Measurements from ENCODE around the gene PARD3B. TPM values are rescaled to one million over a fixed set of nuclear protein-coding genes. Genes with fewer than 3 reads are reported as not detected.
"Not testable (repeated sequence)": the region's sequence is repeated elsewhere in the genome, so short reads cannot be mapped to it uniquely, and the experiment has no call there.

The PARD3B gene
- polyA plus RNA-seq, 6 donors from 2014 or later: not detected

- Mint-ChIP-seq H3K4me3 (no peak overlapping the region), H3K27me3 (no peaks in the 10 kb centered on the region), H3K36me3 (no peaks in the 10 kb centered on the region), H3K9me3 (peaks cover 0 to under 1% (median 0%) of the 10 kb centered on the region in 7 donors), H3K4me1 (no peaks in the 10 kb centered on the region), H3K27ac (peak overlapping the region in 1 of 6 donors; percentile 47)
- no peak for DNase-seq
- no peak for ATAC-seq (ENCODE audit: low read depth in 2 of 2)
Observed at GRCh38 chr2:205218056-205218455, 672.8 kb downstream of the PARD3B start.

- H3K4me3 Mint-ChIP-seq: peak overlapping the region in 1 of 8 donors; percentile 0
- H3K27me3 Mint-ChIP-seq; H3K27ac Mint-ChIP-seq; H3K4me1 Mint-ChIP-seq; H3K9me3 Mint-ChIP-seq; DNase-seq; ATAC-seq (ENCODE audit: low read depth in 2 of 2); H3K36me3 Mint-ChIP-seq: not testable (repeated sequence)
Observed at GRCh38 chr2:205218816-205219215, 673.5 kb downstream of the PARD3B start.

- Mint-ChIP-seq H3K4me1 (no peaks in the 10 kb centered on the region), H3K9me3 (peaks cover 0 to 3% (median 0%) of the 10 kb centered on the region in 7 donors), H3K27ac (no peak overlapping the region), H3K27me3 (no peaks in the 10 kb centered on the region), H3K36me3 (no peaks in the 10 kb centered on the region), H3K4me3 (no peak overlapping the region)
- no peak for ATAC-seq (ENCODE audit: low read depth in 2 of 2)
- DNase-seq: no peak
Observed at GRCh38 chr2:205220559-205220958, 675.3 kb downstream of the PARD3B start.

- no peak for DNase-seq
- no peak for ATAC-seq (ENCODE audit: low read depth in 2 of 2)
- no peak overlapping the region for H3K27ac Mint-ChIP-seq
- H3K27me3 Mint-ChIP-seq: peaks cover 0 to 15% (median 5%) of the 10 kb centered on the region in 3 donors
- H3K36me3 Mint-ChIP-seq: no peaks in the 10 kb centered on the region
- no peaks in the 10 kb centered on the region for H3K4me1 Mint-ChIP-seq
- H3K4me3 Mint-ChIP-seq: no peak overlapping the region
- peaks cover 0 to 4% (median 0%) of the 10 kb centered on the region in 7 donors for H3K9me3 Mint-ChIP-seq
Observed at GRCh38 chr2:205232086-205232485, 686.8 kb downstream of the PARD3B start.

- Mint-ChIP-seq H3K4me3 (no peak overlapping the region), H3K27ac (no peak overlapping the region), H3K4me1 (no peaks in the 10 kb centered on the region), H3K9me3 (peaks cover 0 to 4% (median 0%) of the 10 kb centered on the region in 7 donors), H3K36me3 (no peaks in the 10 kb centered on the region), H3K27me3 (peaks cover 0 to 5% (median 0%) of the 10 kb centered on the region in 3 donors)
- DNase-seq: no peak
- ATAC-seq (ENCODE audit: low read depth in 2 of 2): no peak
Observed at GRCh38 chr2:205235434-205235833, 690.2 kb downstream of the PARD3B start.

GRCh38 chr2:205237524-205237923 lies 692.2 kb downstream of the PARD3B start:
- Mint-ChIP-seq H3K27ac (no peak overlapping the region), H3K4me3 (no peak overlapping the region), H3K4me1 (no peaks in the 10 kb centered on the region), H3K36me3 (no peaks in the 10 kb centered on the region), H3K27me3 (no peaks in the 10 kb centered on the region), H3K9me3 (peaks cover 0 to 2% (median 0%) of the 10 kb centered on the region in 7 donors)
- no peak for ATAC-seq (ENCODE audit: low read depth in 2 of 2)
- no peak for DNase-seq

- no peaks in the 10 kb centered on the region for H3K4me1 Mint-ChIP-seq
- no peaks in the 10 kb centered on the region for H3K36me3 Mint-ChIP-seq
- no peaks in the 10 kb centered on the region for H3K27me3 Mint-ChIP-seq
- DNase-seq: no peak
- H3K27ac Mint-ChIP-seq: no peak overlapping the region
- H3K4me3 Mint-ChIP-seq: no peak overlapping the region
- peaks cover 0 to 2% (median 0%) of the 10 kb centered on the region in 7 donors for H3K9me3 Mint-ChIP-seq
- no peak for ATAC-seq (ENCODE audit: low read depth in 2 of 2)
Observed at GRCh38 chr2:205245001-205245400, 699.7 kb downstream of the PARD3B start.

- no peak overlapping the region for H3K27ac Mint-ChIP-seq
Observed at GRCh38 chr2:205245652-205246051, 700.4 kb downstream of the PARD3B start.

GRCh38 chr2:205259121-205259520 lies 713.8 kb downstream of the PARD3B start:
- Mint-ChIP-seq H3K4me3 (no peak overlapping the region), H3K27me3 (no peaks in the 10 kb centered on the region), H3K9me3 (peaks cover 0 to 9% (median 2%) of the 10 kb centered on the region in 7 donors), H3K4me1 (no peaks in the 10 kb centered on the region), H3K36me3 (no peaks in the 10 kb centered on the region), H3K27ac (no peak overlapping the region)
- ATAC-seq (ENCODE audit: low read depth in 2 of 2): no peak
- DNase-seq: no peak

More at GRCh38 chr2:205245652-205246051, 700.4 kb downstream of the PARD3B start:
- Mint-ChIP-seq H3K27me3 (no peaks in the 10 kb centered on the region), H3K9me3 (peaks cover 0 to 2% (median 0%) of the 10 kb centered on the region in 7 donors), H3K4me1 (no peaks in the 10 kb centered on the region), H3K36me3 (no peaks in the 10 kb centered on the region), H3K4me3 (no peak overlapping the region)
- no peak for ATAC-seq (ENCODE audit: low read depth in 2 of 2)
- no peak for DNase-seq

- H3K27ac Mint-ChIP-seq: no peak overlapping the region
Observed at GRCh38 chr2:205261516-205262020, 716.3 kb downstream of the PARD3B start.

GRCh38 chr2:205267323-205267722 lies 722.0 kb downstream of the PARD3B start:
- DNase-seq (no peak), ATAC-seq (ENCODE audit: low read depth in 2 of 2) (no peak)
- peaks cover 5 to 10% (median 10%) of the 10 kb centered on the region in 3 donors for H3K27me3 Mint-ChIP-seq
- no peak overlapping the region for H3K27ac Mint-ChIP-seq
- no peaks in the 10 kb centered on the region for H3K4me1 Mint-ChIP-seq
- H3K9me3 Mint-ChIP-seq: peaks cover 0 to 7% (median 0%) of the 10 kb centered on the region in 7 donors
- no peaks in the 10 kb centered on the region for H3K36me3 Mint-ChIP-seq
- H3K4me3 Mint-ChIP-seq: no peak overlapping the region

More at GRCh38 chr2:205261516-205262020, 716.3 kb downstream of the PARD3B start:
- no peaks in the 10 kb centered on the region for H3K36me3 Mint-ChIP-seq
- ATAC-seq (ENCODE audit: low read depth in 2 of 2) (no peak), DNase-seq (no peak)
- peaks cover 0 to 4% (median 0%) of the 10 kb centered on the region in 7 donors for H3K9me3 Mint-ChIP-seq
- no peaks in the 10 kb centered on the region for H3K4me1 Mint-ChIP-seq
- no peak overlapping the region for H3K4me3 Mint-ChIP-seq
- no peaks in the 10 kb centered on the region for H3K27me3 Mint-ChIP-seq

GRCh38 chr2:205270689-205271088 lies 725.4 kb downstream of the PARD3B start:
- H3K9me3 Mint-ChIP-seq: peaks cover 0 to 3% (median 0%) of the 10 kb centered on the region in 7 donors
- H3K4me1 Mint-ChIP-seq: no peaks in the 10 kb centered on the region
- DNase-seq: no peak
- H3K4me3 Mint-ChIP-seq: no peak overlapping the region
- ATAC-seq (ENCODE audit: low read depth in 2 of 2): no peak
- no peak overlapping the region for H3K27ac Mint-ChIP-seq
- no peaks in the 10 kb centered on the region for H3K36me3 Mint-ChIP-seq
- peaks cover 5 to 10% (median 10%) of the 10 kb centered on the region in 3 donors for H3K27me3 Mint-ChIP-seq

- ATAC-seq (ENCODE audit: low read depth in 2 of 2) (no peak), DNase-seq (no peak)
- Mint-ChIP-seq H3K27ac (no peak overlapping the region), H3K36me3 (no peaks in the 10 kb centered on the region), H3K4me3 (no peak overlapping the region), H3K4me1 (no peaks in the 10 kb centered on the region), H3K27me3 (peaks cover 4 to 8% (median 7%) of the 10 kb centered on the region in 3 donors), H3K9me3 (peaks cover 0 to 2% (median 0%) of the 10 kb centered on the region in 7 donors)
Observed at GRCh38 chr2:205273148-205273547, 727.9 kb downstream of the PARD3B start.

- Mint-ChIP-seq H3K4me1 (no peaks in the 10 kb centered on the region), H3K27ac (no peak overlapping the region), H3K27me3 (peaks cover 4 to 8% (median 8%) of the 10 kb centered on the region in 3 donors), H3K4me3 (no peak overlapping the region), H3K9me3 (peaks cover 0 to 2% (median 0%) of the 10 kb centered on the region in 7 donors), H3K36me3 (no peaks in the 10 kb centered on the region)
- DNase-seq: no peak
- no peak for ATAC-seq (ENCODE audit: low read depth in 2 of 2)
Observed at GRCh38 chr2:205273627-205274026, 728.4 kb downstream of the PARD3B start.
